H9 (cell line): ENCODE results near the gene ZNF213. TPM values are rescaled to one million over a fixed set of nuclear protein-coding genes. Genes with fewer than 3 reads are reported as not detected.

ENCODE experiments used
- DNase-seq: peaks from one replicate; pipeline ENCODE4 v3.0.0-alpha.2; 2017
- H2AFZ ChIP-seq: one replicate; pipeline ENCODE4 v1.6.1; 2013; ENCODE audit warnings: mild to moderate bottlenecking, low read length, control low read depth, moderate library complexity
- H2AK5ac ChIP-seq: 2 replicates; pipeline ENCODE4 v1.6.1; 2013; ENCODE audit warnings: low read length, control low read depth, mixed read lengths; ENCODE audit not compliant: insufficient read length
- H2BK120ac ChIP-seq: one replicate; pipeline ENCODE4 v1.6.1; 2013; ENCODE audit warnings: low read depth, mild to moderate bottlenecking, low read length, control low read depth, inconsistent platforms; ENCODE audit not compliant: poor library complexity, severe bottlenecking
- H2BK12ac ChIP-seq: 2 replicates; pipeline ENCODE4 v1.6.1; 2013; ENCODE audit warnings: low read length, control low read depth, mixed read lengths, low read depth; ENCODE audit not compliant: insufficient read length
- H2BK15ac ChIP-seq: 2 replicates; pipeline ENCODE4 v1.6.1; 2013; ENCODE audit warnings: low read depth, low read length, control low read depth
- H2BK20ac ChIP-seq: one replicate; pipeline ENCODE4 v1.6.1; 2013; ENCODE audit warnings: low read depth, mild to moderate bottlenecking, low read length, control low read depth, inconsistent platforms; ENCODE audit not compliant: poor library complexity, severe bottlenecking
- H2BK5ac ChIP-seq: 2 replicates; pipeline ENCODE4 v1.6.1; 2013; ENCODE audit warnings: low read length, control low read depth, mixed read lengths; ENCODE audit not compliant: insufficient read length
- H3K14ac ChIP-seq: 2 replicates; pipeline ENCODE4 v1.6.1; 2013; ENCODE audit warnings: low read length, control low read depth; ENCODE audit not compliant: insufficient read depth
- H3K18ac ChIP-seq: 2 replicates; pipeline ENCODE4 v1.6.1; 2013; ENCODE audit warnings: low read depth, mild to moderate bottlenecking, mixed read lengths, low read length, control low read depth; ENCODE audit not compliant: insufficient read length
- H3K23ac ChIP-seq: 2 replicates; pipeline ENCODE4 v1.6.1; 2013; ENCODE audit warnings: low read length, control low read depth, mixed read lengths, low read depth; ENCODE audit not compliant: insufficient read length
- H3K23me2 ChIP-seq: 2 replicates; pipeline ENCODE4 v1.6.1; 2013; ENCODE audit warnings: low read depth, mild to moderate bottlenecking, mixed read lengths, low read length, control low read depth; ENCODE audit not compliant: insufficient read length, poor library complexity, severe bottlenecking
- H3K27ac ChIP-seq: 2 replicates; pipeline ENCODE4 v1.5.1; 2013; ENCODE audit warnings: low read length, control low read depth, mixed read lengths, low read depth; ENCODE audit not compliant: insufficient read length
- H3K27me3 ChIP-seq: 2 replicates; pipeline ENCODE4 v1.6.1; 2013; ENCODE audit warnings: low read length, control low read depth, inconsistent platforms; ENCODE audit not compliant: insufficient read depth
- H3K4ac ChIP-seq: 2 replicates; pipeline ENCODE4 v1.6.1; 2013; ENCODE audit warnings: low read depth, mild to moderate bottlenecking, control low read depth, inconsistent platforms, low read length, moderate library complexity
- H3K4me1 ChIP-seq: 2 replicates; pipeline ENCODE4 v1.6.1; 2013; ENCODE audit warnings: low read length, control low read depth, inconsistent platforms; ENCODE audit not compliant: insufficient read depth
- H3K4me2 ChIP-seq: 2 replicates; pipeline ENCODE4 v1.6.1; 2013; ENCODE audit warnings: low read length, control low read depth, mixed read lengths; ENCODE audit not compliant: insufficient read length, insufficient read depth
- H3K56ac ChIP-seq: 2 replicates; pipeline ENCODE4 v1.6.1; 2013; ENCODE audit warnings: low read depth, mild to moderate bottlenecking, mixed read lengths, low read length, control low read depth; ENCODE audit not compliant: insufficient read length
- H3K79me1 ChIP-seq: 2 replicates; pipeline ENCODE4 v1.6.1; 2013; ENCODE audit warnings: low read depth, mild to moderate bottlenecking, moderate library complexity, low read length, control low read depth, inconsistent platforms; ENCODE audit not compliant: insufficient read depth, poor library complexity, severe bottlenecking
- H3K79me2 ChIP-seq: 2 replicates; pipeline ENCODE4 v1.6.1; 2013; ENCODE audit warnings: low read length, control low read depth, inconsistent platforms; ENCODE audit not compliant: insufficient read depth
- H3K9ac ChIP-seq: 2 replicates; pipeline ENCODE4 v1.6.1; 2013; ENCODE audit warnings: low read length, control low read depth, mixed read lengths; ENCODE audit not compliant: insufficient read length; ENCODE audit errors: extremely low read depth
- H3K9me3 ChIP-seq: one replicate; pipeline ENCODE4 v1.6.1; 2013; ENCODE audit warnings: low read depth, low read length, inconsistent platforms; ENCODE audit not compliant: control insufficient read depth
- H3T11ph ChIP-seq: one replicate; pipeline ENCODE4 v1.6.1; 2013; ENCODE audit warnings: mild to moderate bottlenecking, low read length, control low read depth, inconsistent platforms
- H4K20me1 ChIP-seq: one replicate; pipeline ENCODE4 v1.6.1; 2013; ENCODE audit not compliant: control insufficient read depth, insufficient read length, insufficient read depth
- H4K5ac ChIP-seq: 2 replicates; pipeline ENCODE4 v1.6.1; 2013; ENCODE audit warnings: low read depth, mild to moderate bottlenecking, mixed read lengths, low read length, control low read depth; ENCODE audit not compliant: insufficient read length
- H4K8ac ChIP-seq: replicated peaks from 2 replicates; pipeline ENCODE4 v1.6.1; 2013; ENCODE audit warnings: low read length, control low read depth, mixed read lengths, low read depth; ENCODE audit not compliant: insufficient read length
- H4K91ac ChIP-seq: 2 replicates; pipeline ENCODE4 v1.6.1; 2013; ENCODE audit warnings: low read depth, mild to moderate bottlenecking, moderate library complexity, mixed read lengths, low read length, control low read depth; ENCODE audit not compliant: insufficient read length
- H3K27ac Mint-ChIP-seq, 3 experiments: 2 replicates in 2 of 3; 3 replicates in 1 of 3; pipeline ENCODE4 v1.8.0; 2020 to 2021; ENCODE audit warnings: mixed read lengths in 3 of 3, mild to moderate bottlenecking in 1 of 3, moderate library complexity in 1 of 3
- H3K27me3 Mint-ChIP-seq: 2 replicates; pipeline ENCODE4 v1.8.0; 2021; ENCODE audit warnings: low read depth, mild to moderate bottlenecking, moderate library complexity, mixed read lengths
- H3K36me3 Mint-ChIP-seq, 3 experiments: 2 replicates in 2 of 3; 3 replicates in 1 of 3; pipeline ENCODE4 v1.8.0; 2020 to 2021; ENCODE audit warnings: low read depth in 3 of 3, mixed read lengths in 3 of 3; ENCODE audit not compliant: insufficient read depth in 1 of 3
- H3K4me1 Mint-ChIP-seq, 2 experiments: 2 replicates each; pipeline ENCODE4 v1.8.0; 2020; ENCODE audit warnings: mixed read lengths in 2 of 2
- H3K4me3 Mint-ChIP-seq, 2 experiments: 2 replicates in 1 of 2; 3 replicates in 1 of 2; pipeline ENCODE4 v1.8.0; 2020 to 2021; ENCODE audit warnings: mild to moderate bottlenecking in 2 of 2, mixed read lengths in 2 of 2, moderate library complexity in 1 of 2
- H3K9me3 Mint-ChIP-seq, 2 experiments: 2 replicates in 1 of 2; 3 replicates in 1 of 2; pipeline ENCODE4 v1.8.0; 2020; ENCODE audit warnings: mild to moderate bottlenecking in 2 of 2, mixed read lengths in 2 of 2, moderate library complexity in 1 of 2
- CTCF ChIP-seq: fragments of 200-600 bp; sonication (generic); conservative IDR thresholded peaks from 3 replicates; pipeline ENCODE4 v1.8.0; 2021; ENCODE audit warnings: antibody characterized with exemption, mild to moderate bottlenecking
- WGBS: extraction: QIAGEN DNeasy Blood & Tissue Kit; methylation state at CpG from one replicate; pipeline ENCODE4 v1.1.7; 2013; ENCODE audit warnings: missing lambda C conversion rate, low lambda C conversion rate, mixed read lengths; ENCODE audit not compliant: insufficient read length; ENCODE audit errors: extremely low coverage; 5-methylcytosine and 5-hydroxymethylcytosine counted together
- total RNA-seq: library from RNA; stranded (reverse); gene quantifications from 2 replicates; pipeline ENCODE4 v1.2.1, GENCODE V29; 2021

The ZNF213 gene
- total RNA-seq, 1 experiment from 2014 or later = 6.4 TPM

GRCh38 chr16:3115003-3115402, 19.8 kb upstream of the ZNF213 start:
- peak overlapping the region in 1 of 2 experiments; percentile 62; a peak in 1 of 5 replicates for H3K4me3 Mint-ChIP-seq
- no peak overlapping the region for H3K56ac ChIP-seq
- no peaks in the 10 kb centered on the region; the same call in 1 of the 2 replicates for H3K79me2 ChIP-seq
- H3K9ac ChIP-seq = no peak overlapping the region
- peaks cover 9% of the 10 kb centered on the region for H3K23me2 ChIP-seq
- no peak for DNase-seq
- no peak overlapping the region for H2BK12ac ChIP-seq
- peaks cover 16 to 20% of the 10 kb centered on the region in 2 experiments for H3K4me1 Mint-ChIP-seq
- H2BK20ac ChIP-seq = no peak overlapping the region
- no peak overlapping the region for H2AK5ac ChIP-seq
- no peak overlapping the region for H2AFZ ChIP-seq
- no peaks in the 10 kb centered on the region for H3K9me3 Mint-ChIP-seq
- no peak overlapping the region for H2BK15ac ChIP-seq
- H4K8ac ChIP-seq = no peak overlapping the region
- H3K27me3 ChIP-seq = no peaks in the 10 kb centered on the region
- H3K4me2 ChIP-seq = no peak overlapping the region
- no peak overlapping the region for H2BK120ac ChIP-seq
- TF ChIP-seq CTCF = no peak
- H3K23ac ChIP-seq = no peak overlapping the region
- no peak overlapping the region for H2BK5ac ChIP-seq
- WGBS = no CpG with 5 or more reads among the region's 12 CpGs
- no peaks in the 10 kb centered on the region for H3K4me1 ChIP-seq
- H3K4ac ChIP-seq = no peak overlapping the region
- no peak overlapping the region for H3K18ac ChIP-seq
- H4K20me1 ChIP-seq = no peaks in the 10 kb centered on the region
- no peak overlapping the region for H3T11ph ChIP-seq
- H3K14ac ChIP-seq = no peak overlapping the region
- H3K27ac Mint-ChIP-seq = 0 out of 7 replicates have a peak overlapping the region, but pooled peaks of 1 of the 3 experiments have one; percentile 5
- no peaks in the 10 kb centered on the region for H3K9me3 ChIP-seq
- H3K27ac ChIP-seq = no peak overlapping the region
- H3K36me3 Mint-ChIP-seq = peaks cover 14 to 37% (median 30%) of the 10 kb centered on the region in 3 experiments
- no peak overlapping the region for H4K91ac ChIP-seq
- H3K79me1 ChIP-seq = peaks cover 2% of the 10 kb centered on the region
- H4K5ac ChIP-seq = no peak overlapping the region
- no peaks in the 10 kb centered on the region for H3K27me3 Mint-ChIP-seq
